Dedifferentiated amniotic fluid mesenchymal stem cell (primary cell): ENCODE results near the gene DNAH3.
"Not testable (repeated sequence)": the region's sequence is repeated elsewhere in the genome, so short reads cannot be mapped to it uniquely, and the experiment has no call there.

Source experiments
- DNase-seq: peaks from one replicate; pipeline ENCODE4 v3.0.0-alpha.2; 2016; ENCODE audit errors: extremely low spot score

DNAH3 gene

DNA sequence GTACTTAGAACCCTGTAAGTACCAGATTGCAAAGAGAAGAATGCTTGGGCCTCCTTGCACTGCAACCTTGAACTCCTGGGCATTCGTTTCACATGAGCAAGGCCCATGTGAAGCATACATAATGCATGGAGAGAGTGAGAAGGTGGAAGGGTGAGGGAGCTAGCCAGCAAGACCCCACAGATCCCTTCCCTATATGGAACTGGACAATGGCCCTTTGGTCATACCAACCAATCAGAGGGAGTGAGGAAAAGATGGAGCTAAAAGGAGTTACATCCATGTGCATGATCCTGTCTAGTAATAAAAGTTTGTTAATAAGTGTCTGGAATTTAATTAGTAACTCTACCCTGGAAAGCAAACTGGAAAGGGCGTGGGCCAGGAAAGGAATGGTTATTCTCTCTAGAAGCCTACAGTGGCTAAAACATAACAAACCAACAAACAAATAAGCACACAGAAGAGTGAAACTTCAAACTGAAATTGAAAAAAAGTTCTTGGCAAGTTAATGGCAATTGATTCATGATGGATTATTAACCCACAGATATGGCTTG lies 29.6 kb downstream of the DNAH3 start:
- DNase-seq = no peak

DNA sequence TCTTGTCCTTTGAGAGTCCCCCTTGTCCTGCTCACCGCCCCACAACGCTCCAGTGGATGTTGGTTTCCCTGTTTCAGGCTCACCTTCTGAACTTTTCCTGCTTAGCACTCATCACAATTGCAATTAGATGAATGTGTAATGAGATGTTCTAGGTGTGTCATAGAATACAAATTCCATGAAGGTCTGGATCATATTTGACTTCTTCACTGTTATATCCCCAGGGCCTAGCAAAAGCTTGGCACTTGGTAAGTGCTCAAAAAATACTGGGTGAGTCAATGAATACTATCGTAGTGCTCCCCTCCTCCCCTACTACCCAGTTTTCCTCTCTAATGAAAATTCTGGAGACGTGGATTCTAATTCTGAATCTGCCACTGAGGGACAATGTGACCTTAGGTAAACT lies 33.1 kb downstream of the DNAH3 start:
- DNase-seq = no peak

DNA sequence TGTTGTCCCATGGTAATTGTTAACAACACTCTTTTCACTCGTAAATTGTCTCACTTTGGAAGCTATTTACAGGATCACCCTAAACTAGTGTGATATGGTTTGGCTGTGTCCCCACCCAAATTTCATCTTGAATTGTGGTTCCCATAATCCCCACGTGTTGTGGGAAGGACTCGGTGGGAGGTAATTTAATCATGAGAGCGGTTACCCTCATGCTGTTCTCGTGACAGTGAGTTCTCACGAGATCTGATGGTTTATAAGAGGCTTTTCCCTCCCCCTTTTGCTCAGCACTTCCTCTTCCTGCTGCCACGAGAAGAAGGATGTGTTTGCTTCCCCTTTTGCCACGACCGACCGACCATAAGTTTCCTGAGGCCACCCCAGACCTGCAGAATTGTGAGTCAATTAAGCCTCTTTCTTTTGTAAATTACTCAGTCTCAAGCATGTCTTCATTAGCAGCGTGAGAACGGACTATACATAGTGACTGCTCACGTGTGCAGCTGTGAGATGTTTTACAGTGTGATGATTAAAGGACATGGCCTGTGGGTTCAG lies 34.4 kb downstream of the DNAH3 start:
- DNase-seq = no peak

DNA sequence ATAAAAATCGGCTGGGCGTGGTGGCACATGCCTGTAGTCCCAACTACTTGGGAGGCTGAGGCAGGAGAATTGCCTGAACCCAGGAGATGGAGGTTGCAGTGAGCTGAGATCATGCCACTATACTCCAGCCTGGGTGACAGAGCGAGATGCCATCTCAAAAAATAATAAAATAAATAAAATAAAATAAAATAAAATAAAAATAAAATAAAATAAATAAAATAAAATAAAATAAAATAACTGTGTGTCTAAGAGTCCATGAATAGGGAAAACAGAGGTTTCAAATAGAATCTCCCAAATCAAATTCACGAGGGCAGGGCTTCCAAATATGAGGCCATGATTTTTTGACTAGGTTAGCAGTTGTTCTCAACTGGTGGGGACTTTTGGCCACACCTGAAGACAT lies 35.1 kb downstream of the DNAH3 start:
- not testable (repeated sequence) for DNase-seq

DNA sequence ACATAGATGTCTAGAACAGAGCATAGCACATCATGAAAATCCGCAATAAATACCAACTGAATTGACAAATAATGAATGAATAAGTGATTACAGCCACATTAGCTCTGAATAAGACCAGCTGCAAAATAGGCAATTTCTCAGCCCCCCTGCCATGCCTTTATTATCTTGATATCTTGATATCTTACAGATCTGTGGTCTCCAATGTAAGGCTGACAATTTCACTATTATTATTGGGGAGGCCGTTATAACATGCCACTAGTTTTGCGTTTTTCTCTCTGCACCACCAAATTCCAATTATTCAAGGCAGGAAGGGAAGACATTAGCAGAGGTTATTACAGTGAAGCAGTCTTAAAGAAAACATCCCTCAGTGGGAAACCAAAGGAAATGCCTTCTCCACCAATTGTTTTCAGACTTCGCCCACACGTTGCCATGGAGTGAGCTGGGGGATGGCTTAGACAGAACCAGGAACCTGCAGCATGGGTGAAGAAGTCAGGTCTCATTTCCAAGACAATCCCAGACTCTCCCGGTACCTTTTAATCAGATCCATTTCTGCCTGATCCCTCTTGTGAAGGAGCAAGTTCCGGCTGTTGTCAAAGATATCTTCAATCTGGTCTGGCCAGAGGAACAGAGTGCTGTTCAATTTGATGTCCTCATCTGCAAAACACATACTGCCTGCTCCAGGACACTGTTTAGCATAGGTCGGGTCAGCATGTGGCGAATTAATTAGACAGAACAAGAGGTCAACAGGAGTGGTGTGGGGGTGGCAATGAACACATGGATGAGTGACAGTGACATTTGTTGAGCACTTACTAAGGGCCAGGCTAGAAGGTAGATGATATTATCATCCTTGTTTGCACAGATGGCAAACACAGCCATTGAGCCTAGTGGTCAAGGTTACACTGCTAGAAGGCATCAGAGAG lies 46.4 kb downstream of the DNAH3 start:
- DNase-seq = no peak

DNA sequence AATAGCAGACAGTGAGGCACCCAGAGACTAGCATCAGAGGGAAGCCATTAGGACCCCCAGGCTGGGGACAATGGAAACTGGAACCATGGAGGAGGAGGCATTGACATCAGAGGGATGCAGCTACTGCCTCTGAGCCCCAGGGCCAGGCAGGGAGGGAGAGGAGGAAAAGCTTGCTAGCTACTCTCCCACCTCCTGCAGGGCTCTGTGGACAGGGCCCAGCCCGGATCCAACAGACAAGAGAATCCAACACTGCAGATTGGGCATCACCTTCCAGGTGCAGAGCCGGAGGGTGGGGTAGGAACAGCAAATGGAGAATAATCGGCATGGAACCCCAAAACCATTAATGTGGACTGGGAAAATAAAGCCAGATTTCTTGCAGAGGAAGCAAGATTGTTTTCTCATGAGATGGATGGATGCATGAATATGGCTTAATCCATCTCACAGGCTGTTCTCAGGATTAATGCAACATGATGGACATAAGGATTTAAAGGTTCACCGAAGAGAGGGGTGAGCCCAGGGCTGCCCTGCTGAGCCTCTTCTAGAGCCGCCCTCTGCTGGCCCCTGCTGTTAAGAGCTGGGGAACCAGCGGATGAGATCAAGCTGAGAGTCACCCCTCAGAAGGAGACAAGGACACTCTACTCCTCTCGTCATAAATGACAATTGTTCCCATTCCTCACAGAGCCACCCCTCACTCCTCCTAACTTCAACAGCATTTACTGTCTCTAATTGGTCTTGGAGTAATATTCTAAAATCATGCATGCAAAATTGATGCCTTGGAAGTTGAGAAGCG lies 48.8 kb downstream of the DNAH3 start:
- DNase-seq = no peak

DNA sequence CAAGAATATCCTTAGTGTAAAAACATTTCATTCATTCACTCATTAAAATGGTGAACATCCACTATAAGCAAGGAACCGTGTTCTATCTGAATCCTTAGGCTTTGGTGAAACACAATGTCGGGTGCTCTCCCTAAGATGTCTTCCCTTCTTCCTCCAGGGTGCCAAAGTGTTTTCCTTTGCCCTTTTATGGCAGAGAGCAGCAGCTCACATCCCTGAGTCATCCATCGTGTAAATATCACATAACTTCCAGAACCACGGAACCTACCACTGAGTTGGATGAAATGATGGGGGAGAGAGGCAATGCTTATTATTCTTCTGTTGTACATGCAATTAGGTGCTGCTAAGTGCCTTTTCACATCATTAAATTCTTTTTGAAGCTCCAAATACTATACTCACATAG lies 50.2 kb downstream of the DNAH3 start:
- peak; percentile 53 for DNase-seq

DNA sequence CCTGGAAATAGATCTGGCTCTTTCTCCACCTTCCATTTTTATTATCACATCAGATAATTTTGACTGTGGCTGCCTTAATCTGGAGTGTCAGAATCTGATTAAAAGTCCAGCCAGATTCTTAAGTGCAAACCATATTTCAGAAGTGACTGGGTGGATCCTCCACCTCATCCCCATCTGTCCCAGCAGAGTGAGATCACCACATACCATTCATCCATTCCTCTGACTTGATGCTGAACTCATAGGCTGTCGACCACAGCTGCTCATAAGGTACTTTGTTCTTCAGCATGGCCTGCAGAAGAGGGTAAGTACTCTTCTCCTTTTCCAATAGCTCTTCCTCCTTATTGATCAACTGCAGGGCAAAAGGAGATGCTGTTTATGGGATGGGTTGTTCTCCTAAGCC lies 53.5 kb downstream of the DNAH3 start:
- DNase-seq = no peak

DNA sequence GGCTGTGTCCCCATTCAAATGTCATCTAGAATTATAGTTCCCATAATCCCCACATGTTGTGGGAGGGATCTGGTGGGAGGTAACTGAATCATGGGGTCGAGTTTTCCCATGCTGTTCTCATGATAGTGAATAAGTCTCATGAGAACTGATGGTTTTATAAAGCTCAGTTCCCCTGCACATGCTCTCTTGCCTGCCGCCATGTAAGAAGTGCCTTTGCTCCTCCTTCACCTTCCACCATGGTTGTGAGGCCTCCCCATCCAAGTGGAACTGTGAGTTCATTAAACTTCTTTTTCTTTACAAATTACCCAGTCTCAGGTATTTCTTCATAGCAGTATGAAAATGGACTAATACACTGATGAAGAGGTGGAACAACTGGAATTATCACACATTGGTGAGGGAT lies 55.9 kb downstream of the DNAH3 start:
- DNase-seq = not testable (repeated sequence)

DNA sequence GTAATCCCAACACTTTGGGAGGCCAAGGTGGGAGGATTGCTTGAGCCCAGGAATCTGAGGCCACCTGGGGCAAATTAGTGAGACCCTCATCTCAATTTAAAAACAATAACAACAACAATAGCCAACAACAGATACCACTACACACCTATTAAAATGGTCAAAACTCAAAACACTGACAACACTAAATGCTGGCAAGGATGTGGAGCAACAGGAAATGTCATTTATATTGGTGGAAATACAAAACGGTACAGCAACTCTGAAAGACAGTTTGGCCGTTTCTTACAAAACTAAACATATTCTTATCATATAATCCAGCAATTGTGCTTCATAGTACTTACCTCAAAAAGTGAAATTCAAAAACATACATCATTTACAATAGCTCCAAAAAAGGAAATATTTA lies 57.7 kb downstream of the DNAH3 start:
- DNase-seq = no peak

DNA sequence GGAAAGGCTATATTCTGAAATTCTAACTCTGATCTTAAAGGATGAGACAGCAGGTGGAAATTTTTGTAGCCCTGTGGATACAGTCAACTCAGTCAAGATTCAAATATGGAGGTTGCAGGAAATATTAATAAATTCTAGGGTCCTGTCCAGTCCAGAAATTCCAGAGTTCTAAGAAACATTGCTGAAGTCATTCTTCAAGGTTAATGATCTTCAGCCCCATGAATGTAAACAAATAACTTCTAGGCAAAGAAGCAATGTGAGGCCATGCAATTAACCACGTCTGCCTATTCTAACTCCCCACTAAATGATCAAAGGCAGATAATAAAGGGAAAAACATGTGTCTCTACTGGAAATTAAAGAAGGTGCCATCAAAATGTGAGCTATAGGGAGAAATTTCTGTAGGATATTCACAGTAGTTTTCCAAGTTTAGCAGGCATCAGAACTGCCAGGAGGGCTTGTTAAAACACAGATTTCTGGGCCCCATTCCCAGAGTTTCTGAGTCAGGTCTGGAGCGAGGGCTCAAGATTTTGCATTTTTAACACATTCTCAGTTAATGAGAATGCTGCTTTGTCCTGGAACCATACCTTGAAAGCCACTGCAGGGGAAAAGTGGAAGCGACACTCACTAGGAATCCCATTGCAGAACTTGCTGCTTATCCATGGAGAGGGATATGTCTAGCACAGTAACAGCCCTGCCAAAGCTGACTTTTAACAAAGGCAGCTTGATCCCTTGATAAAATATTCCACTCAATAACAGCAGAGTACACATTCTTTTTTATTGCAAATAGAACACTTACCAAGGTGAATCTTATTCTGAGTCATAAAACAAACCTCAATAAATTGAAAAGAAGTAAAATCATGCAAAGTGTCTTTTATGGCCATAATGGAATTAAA lies 61.8 kb downstream of the DNAH3 start:
- DNase-seq = no peak

DNA sequence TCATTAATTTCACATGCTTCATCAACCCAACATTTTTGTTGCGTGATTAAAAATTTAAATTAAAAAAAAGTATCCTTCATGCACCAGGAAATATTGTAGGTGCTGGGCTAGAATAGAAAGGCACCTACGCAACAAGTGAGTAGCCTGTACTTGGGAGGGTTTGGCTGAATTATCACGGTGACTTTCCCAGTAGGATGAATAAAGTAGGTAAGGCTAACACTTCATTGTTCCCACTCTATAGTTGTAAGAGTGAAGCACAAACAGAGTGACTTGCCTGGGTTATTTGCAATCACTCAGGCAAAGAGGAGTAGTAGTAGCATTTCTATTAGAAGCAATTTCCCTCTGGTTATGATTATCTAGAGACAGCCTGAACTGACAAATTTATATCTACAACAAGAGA lies 62.5 kb downstream of the DNAH3 start:
- DNase-seq = no peak

DNA sequence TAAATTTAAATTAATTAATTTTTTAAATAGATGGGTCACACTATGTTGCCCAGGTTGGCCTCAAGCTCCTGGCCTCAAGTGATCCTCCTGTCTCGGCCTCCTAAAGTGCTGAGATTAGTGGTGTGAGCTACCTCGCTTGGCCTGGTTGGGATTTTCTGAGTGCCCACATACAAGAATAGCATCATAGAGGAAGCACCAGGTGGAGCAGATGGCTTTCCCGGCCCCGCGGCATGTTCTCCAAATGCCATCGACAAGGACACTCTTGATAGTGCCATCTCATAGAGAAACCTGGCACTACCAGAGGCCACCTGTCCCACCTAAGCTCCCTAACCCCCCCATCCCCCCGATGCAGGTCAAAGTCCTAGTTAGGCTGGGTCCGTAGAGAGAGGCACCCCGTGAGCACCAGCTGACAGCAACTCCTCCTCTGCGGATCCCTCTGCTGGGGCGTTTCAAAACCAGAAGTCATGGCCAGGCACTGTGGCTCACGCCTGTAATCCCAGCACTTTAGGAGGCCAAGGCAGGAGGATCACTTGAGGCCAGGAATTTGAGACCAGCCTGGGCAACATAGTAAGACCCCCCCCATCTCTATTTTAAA lies 65.9 kb downstream of the DNAH3 start:
- DNase-seq = no peak

DNA sequence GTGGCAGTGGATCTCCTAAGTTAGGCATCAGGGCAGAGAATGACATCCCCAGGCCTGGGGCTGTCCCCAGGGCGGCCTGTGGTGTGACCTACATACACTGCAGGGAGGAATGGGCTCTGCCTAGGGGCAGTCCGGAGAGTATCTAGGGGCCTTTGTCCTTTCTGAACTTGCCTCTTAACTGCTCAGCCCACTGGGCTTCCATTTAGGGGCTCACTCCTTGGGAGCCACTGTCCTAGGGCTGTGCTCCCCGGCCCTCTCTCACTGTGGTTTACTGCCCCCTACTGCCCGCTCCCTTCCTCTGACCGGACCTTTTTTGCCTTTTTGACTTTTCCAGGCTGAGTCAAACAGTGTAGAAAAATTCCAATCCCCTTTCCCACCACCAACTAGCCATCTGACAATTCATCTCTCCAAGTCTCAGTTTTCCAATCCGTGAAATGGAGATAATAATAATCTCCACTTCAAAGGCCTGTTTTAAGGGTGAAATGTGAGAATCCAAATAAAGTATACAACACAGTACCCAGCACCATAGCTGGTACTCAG lies 66.8 kb downstream of the DNAH3 start:
- peak; percentile 56 for DNase-seq

DNA sequence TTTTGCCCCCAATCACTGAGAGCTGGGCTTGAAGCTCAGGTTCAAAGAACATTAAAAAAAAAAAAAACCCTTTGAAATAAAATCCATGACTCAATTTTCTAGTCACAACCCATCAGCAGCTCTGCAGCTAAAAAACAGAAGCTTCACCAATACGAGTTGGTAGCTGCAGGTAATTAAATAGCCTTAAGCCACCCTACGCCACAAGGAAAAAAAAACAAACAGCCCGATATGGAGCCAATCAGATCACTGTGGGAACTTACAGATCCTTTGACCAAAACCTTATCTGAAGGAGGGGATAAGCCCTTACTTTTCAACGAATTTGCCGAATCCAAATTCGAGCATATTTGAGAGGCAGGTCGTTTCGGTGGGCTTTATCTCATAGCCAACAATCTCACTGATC lies 69.3 kb downstream of the DNAH3 start:
- DNase-seq = no peak

DNA sequence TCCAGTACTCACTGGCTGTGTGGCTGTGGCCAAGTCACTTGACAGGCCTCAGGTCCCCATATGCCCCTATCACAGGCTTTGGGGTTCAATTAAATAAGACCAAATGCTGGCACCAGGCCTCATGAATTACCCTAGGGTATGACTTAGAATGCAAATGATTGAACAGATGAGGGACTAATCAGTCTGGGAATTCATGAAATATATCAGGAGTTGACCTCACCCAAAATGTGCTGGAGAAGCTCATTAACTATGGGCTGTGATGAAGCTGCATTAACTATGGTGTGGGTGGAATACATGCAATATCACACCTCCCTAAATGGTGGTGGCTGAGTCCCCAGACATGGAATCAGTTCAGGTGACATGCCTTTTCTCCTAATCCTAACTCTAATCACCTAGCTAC lies 72.1 kb downstream of the DNAH3 start:
- no peak for DNase-seq

DNA sequence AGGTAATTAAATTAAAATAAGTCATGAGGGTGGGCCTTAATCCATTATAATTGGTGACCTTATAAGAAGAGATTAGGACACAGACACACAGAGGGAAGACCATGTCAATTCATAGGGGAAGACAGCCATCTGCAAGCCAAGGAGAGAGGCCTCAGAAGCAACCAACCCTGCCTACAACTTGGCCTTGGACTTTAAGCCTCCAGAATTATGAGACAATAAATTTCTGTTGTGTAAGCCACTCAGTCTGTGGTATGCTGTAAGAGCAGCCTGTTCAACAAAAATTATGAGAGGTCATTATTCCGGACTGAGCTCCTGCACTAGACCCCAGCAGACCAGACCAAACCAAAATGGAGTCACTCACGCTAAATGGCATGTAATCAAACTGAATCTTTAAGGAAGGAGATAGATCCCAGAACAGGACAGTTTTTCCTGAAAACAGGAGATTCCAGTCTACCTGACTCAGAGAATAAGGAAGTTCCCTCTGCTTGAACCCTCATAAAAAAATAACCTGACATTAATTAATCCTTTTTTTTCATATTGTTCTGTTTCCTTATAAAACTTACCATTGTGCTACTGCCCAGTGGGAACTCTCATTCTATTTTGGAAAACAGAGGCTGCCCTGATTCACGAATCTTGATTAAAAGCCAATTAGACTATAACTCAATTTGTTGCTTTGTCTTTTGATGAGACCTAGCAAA lies 74.3 kb downstream of the DNAH3 start:
- DNase-seq = no peak

DNA sequence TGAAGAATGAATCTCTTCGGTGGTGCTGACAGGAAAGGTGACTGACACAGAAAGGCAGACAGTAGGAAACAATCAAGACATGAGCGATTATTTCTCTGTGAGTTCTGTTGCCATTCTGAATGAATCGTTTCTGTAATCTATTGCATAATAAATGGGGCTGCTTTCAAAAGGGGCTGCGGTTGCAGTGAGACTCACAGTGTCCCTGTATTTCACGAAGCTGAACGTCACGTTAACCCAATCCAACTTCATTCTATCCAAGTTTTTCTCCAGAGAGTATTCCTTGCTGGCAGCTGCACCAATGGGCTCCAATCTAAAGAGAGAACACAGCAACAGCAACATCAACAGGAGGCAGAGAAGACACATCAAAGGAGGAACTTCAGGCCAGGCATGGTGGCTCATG lies 75.4 kb downstream of the DNAH3 start:
- no peak for DNase-seq

DNA sequence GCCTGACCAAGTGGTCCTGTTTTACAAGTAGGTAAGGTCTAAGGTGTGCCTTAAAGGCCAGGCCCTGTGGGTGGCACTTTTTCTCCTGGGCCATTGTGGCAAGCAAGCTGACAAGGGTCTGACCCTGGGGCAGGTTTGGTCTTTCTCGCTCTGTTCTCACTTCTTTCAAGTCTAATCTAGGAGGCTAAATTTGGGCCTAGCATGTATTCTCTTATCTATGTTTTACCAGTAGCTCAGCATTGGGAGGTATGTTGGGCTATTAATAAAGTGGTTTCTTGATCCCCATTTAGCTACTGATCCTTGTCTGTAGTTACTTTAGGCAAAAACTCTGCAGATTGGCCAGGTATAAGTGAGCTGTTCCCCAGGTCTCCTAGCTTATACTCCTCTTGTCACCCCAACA lies 77.7 kb downstream of the DNAH3 start:
- no peak for DNase-seq

DNA sequence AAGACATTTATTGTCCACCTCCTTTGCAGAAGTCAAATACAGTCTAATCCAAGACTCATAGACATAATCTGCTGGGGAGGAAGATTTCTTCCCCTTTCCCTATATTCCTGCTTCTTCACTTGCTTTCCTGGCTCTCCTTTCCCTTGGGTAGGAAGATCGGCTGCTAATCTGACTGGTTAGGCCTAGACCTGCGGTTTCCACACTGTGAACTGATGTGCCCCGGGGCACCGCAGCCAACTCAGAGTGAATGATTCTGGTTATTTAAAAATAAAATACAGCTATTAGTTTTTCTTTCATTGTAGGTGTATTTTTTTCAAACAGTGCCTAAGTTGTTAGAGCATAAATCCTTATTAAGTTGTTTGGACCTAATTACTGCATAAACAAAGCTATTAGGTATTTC lies 78.9 kb downstream of the DNAH3 start:
- no peak for DNase-seq
